Right lung (tissue), 10 donors: ENCODE measurements around the gene SNTA1. TPM values are rescaled to one million over a fixed set of nuclear protein-coding genes. Genes with fewer than 3 reads are reported as not detected.
"Not testable (repeated sequence)": the region's sequence is repeated elsewhere in the genome, so short reads cannot be mapped to it uniquely, and the experiment has no call there.

ENCODE experiments used
- DNase-seq, 2 donors: peaks; one replicate each; pipeline ENCODE4 v3.0.0-alpha.2; 2013
- long read RNA-seq, 8 donors: transcript quantifications; one replicate each; lab custom pipeline, GENCODE V29; 2026
- polyA plus RNA-seq, 5 donors: library from polyadenylated mRNA; unstranded; fragments of 120-200 nt; gene quantifications; one replicate each; pipeline versions ENCODE4 v1.2.1 to v1.2.3, GENCODE V29; 2013; ENCODE audit warnings: inconsistent platforms in 1 of 5, low replicate concordance in 1 of 5; ENCODE audit not compliant: insufficient read length in 5 of 5, insufficient read depth in 1 of 5

SNTA1 gene
- 10 to 100 TPM in 4 of 5 donors, 1 to 10 TPM in 1; 9.4 to 15.1 (median 10.9) TPM for polyA plus RNA-seq
- long read RNA-seq, donor 1, transcript SNTA1-201 (8 exons, 2,342 nt): major isoform, 6 of 6 reads
- long read RNA-seq, donor 1, partial matches to known transcripts: 0 of 6 reads
- long read RNA-seq, donor 1, other reads (novel, unspliced or antisense): 0 of 6 reads
- long read RNA-seq, donor 2, transcript SNTA1-201 (8 exons, 2,342 nt): major isoform, 7 of 7 reads
- long read RNA-seq, donor 2, partial matches to known transcripts: 0 of 7 reads
- long read RNA-seq, donor 2, other reads (novel, unspliced or antisense): 0 of 7 reads
- long read RNA-seq, donor 3, partial matches to known transcripts: 47 of 54 reads
- long read RNA-seq, donor 3, other reads (novel, unspliced or antisense): 5 of 54 reads
- long read RNA-seq, donor 4, partial matches to known transcripts: 0 of 1 reads
- long read RNA-seq, donor 4, other reads (novel, unspliced or antisense): 0 of 1 reads
- long read RNA-seq, donor 5, transcript SNTA1-201 (8 exons, 2,342 nt): major isoform, 5 of 5 reads
- long read RNA-seq, donor 5, partial matches to known transcripts: 0 of 5 reads
- long read RNA-seq, donor 5, other reads (novel, unspliced or antisense): 0 of 5 reads
- long read RNA-seq, donor 6, transcript SNTA1-201 (8 exons, 2,342 nt): major isoform, 11 of 11 reads
- long read RNA-seq, donor 6, partial matches to known transcripts: 0 of 11 reads
- long read RNA-seq, donor 6, other reads (novel, unspliced or antisense): 0 of 11 reads
- long read RNA-seq, donor 7, partial matches to known transcripts: 0 of 3 reads
- long read RNA-seq, donor 7, other reads (novel, unspliced or antisense): 0 of 3 reads
- long read RNA-seq, donor 8, partial matches to known transcripts: 0 of 2 reads
- long read RNA-seq, donor 8, other reads (novel, unspliced or antisense): 0 of 2 reads

DNA sequence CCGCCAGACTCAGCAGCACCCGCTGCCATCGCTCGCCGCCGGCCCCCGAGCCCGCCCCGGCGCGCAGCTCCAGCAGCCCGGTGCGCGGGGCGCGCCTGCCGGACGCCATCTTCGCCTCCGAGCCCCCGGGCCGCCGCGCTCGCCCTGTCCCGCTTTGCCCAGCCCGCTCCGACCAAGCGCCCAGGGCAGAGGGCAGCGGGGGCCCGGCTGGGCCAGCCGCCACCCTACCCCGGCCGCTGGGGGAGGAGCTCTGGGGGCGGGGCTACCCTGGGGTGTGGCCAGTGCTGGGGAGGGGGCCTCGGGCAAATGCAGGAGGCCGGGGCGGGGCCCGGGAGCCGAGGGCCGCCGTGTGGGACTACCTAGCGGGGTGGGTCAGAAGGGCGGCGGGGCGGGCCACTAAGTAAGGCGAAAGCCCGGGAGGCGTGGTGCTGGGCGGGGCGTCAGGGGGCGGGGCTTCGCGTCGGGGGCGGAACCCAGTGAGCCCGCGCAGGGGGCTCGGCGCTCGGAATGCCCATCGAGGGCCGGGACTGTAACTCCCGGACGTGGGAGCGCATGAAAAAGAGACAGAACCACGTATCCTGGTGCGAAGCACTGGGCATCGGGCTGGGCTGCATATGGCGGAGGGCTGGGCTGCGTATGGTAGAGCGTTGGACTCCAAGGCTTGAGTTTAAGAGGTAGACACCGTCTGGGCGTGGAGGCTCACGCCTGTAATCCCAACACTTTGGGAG, at the start of gene SNTA1:
Gene SNTA1, minus strand, starts transcription at position 252 of the 728 bp plus-strand sequence. Its CDS starts 143 bp downstream, at position 109.
- peak; percentile 70 for DNase-seq

DNA sequence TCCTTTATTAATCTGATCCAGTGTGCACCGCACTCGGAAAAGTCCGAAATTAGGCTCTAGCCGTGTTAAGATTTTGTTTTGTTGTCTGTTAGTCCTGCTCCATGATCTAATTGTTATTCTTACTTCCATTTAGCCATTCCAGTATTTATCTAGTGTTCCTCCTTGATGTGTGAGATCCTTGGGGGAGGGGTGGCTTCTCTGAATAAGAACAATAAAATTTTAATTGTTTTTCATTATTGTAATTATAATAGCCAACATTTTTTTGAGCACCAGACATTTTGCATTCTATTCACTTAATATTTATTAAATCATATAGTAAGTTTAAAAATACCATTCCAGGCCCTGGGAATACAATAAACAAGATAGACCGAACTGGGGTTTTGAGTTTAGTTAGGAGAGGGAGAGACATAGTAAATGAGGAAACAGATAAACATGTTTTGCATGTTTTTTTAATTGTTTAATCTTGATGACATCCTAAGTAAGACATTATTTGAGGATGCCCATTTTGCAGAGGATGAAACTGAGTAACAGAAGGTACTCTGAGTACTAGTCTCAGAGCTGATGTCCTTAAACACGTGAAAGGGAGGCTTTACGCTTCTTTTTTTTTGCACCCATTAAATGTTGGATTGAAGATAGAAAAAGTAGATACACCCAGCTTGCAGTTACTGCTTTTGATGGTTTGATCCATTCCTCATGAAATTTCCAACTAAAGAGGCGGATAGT, 47.5 kb upstream of the SNTA1 start:
- no peak for DNase-seq

DNA sequence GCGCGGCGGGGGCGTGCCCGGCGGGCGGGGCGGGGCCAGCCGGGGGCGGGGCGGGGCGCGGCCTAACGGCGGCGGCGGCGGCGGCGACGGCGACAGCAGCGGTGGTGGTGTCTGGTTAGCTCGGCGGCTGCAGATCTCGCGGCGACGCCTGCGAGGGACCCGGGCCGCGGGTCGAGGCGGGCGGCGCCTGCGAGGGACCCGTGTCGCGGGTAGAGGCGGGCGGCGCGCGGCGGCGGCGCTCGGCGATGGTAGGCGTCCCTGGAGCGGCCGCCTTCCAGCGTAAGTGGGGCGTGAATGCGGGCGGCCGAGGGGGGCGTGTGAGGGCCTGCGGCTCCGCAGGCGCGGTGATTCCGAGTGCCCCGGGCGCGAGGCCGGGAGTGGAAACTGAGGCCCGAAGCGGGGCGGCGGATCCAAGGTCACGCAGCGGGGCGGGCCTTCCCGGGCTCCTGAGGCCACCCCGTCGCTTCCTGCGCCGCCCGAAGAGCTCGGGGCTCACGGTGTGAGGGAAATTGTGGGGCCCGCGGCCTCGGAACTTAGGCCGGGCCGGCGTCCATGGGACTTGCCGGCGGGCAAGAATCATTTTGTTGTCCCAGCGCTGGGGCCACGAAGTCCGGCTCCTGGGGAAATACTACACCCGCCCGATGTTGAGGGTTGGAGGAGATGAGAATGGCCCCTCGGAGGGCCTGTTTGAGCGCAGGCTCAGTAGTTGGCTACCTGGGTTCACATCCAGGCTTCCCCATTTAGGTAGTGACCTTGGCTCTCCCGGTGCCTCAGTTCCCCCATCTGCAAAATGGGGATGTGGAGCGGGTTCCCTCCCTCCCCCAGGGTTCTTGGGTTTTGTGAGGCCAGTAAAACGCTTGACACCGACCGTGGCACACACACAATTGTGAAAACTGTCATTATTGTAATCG, 46.7 kb upstream of the SNTA1 start, which contains the start of gene CBFA2T2:
Gene CBFA2T2, plus strand, starts transcription at position 74 of the 911 bp plus-strand sequence. Its CDS starts 172 bp downstream, at position 246.
- peak; percentile 65 to 68 for DNase-seq

DNA sequence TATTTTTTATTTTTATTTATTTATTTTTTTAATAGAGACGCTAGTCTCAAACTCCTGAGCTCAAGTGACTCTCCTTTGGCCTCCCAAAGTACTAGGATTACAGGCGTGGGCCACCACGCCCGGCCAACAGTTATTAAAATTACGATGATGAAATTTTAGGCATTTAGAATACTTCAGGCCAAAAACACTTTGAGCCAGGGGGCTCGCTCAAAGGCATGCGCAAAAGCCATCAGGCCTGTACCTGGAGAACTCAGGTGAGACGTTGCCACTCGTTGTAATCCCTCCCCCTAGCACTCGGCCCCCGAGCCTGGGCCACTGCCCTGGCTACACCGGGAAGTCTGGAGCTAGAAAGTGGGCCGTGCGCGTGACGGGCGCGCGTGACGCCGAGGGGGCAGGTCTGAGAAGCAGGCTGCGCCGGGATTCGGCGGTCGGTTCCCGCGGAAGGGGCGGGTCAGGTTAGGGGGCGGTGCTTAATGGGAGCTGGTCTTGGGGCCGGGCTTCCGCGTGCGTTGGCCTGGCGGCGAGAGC, 46.0 kb upstream of the SNTA1 start:
- peak; percentile 96 to 97 for DNase-seq

DNA sequence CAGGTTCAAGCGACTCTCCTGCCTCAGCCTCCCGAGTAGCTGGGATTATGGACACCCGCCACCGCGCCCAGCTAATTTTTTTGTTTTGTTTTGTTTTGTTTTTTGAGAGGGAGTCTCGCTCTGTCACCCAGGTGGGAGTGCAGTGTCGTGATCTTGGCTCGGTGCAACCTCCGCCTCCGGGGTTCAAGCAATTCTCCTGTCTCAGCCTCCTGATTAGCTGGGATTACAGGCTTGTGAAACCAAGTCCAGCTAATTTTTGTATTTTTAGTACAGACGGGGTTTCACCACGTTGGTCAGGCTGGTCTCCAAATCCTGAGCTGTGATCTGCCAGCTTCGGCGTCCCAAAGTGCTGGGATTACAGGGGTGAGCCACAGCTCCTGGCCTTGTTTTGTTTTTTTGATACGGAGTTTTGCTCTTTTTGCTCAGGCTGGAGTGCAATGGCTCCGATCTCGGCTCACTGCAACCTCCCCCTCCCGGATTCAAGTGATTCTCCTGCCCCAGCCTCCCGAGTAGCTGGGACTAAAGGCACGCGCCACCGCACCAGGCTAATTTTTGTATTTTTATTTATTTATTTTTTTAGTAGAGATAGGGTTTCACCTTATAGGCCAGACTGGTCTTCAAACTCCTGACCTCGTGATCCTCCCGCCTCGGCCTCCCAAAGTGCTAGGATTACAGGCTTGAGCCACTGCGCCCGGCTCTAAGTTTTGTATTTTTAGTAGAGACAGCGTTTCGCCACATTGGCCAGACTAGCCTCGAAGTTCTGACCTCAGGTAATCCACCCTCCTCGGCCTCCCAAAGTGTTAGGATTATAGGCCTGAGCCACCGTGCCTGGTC, 45.3 kb upstream of the SNTA1 start:
- DNase-seq: not testable (repeated sequence)

DNA sequence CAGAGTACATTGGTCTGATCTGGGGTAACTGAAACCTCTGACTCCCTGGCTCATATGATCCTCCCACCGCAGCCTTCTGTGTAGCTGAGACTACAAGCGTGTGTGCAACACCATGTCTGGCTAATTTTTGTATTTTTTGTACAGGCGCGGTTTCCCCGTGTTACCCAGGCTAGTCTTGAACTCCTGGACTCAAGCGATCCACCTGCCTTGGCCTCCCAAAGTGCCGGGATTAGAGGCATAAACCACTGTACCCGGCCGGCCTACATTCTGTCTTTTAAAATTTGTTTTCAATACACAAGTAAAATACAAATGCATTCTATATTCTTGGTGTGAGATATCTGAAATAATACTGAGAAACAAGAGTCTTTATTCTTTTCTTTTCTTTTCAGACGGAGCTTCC, 44.6 kb upstream of the SNTA1 start:
- no peak for DNase-seq

DNA sequence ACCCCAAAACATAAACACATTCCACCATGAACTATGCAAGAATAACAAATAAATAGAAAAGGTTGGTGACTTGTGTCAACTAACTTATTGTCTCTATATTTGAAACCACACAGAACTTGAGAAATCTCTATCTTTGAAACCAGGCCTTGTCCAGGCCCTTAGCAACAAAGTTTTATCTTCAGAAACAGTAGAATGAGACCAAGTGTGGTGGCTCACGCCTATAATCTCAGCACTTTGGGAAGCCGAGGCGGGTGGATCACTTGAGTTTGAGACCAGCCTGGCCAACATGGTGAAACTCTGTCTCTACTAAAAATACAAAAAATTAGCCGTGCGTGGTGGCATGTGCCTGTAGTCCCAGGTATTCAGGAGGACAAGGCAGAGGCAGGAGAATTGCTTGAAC, 39.6 kb upstream of the SNTA1 start:
- not testable (repeated sequence) for DNase-seq

DNA sequence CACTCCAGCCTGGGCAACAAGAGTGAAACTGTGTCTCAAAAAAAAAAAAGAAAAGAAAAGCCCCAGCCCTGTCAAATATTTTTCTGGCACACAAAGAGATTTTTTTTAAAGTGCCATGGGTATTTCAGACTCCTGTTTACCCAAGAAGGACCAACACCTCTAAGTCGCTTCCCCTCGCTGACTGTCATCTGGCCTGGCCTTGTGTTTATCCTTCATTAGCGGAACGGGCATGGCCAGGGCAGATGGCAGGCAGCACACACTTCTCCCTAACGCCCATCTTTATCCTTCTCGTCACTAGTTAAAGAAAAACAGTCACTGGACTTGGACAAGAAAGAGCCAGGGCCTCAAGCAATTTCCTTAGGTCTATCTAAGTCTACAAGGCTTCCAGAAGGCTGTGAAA, 39.0 kb upstream of the SNTA1 start:
- DNase-seq: no peak

DNA sequence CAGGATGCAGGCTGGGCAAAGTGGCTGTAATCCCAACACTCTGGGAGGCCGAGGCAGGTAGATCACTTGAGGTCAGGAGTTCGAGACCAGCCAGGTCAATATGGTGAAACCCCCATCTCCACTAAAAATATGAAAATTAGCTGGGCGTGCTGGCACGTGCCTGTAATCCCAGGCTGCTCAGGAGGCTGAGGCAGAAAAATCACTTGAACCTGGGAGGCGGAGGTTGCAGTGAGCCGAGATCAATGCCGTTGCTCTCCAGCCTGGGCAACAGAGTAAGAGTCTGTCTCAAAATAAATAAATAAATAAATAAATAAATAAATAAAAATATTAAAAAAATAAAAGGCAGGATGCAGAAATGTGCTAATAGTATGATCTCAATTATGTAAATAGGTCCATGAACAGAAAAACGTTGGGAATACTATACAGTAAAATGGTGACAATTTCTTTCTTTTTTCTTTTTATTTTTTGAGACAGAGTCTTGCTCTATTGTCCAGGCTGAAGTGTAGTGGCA, 37.9 kb upstream of the SNTA1 start:
- no peak for DNase-seq

DNA sequence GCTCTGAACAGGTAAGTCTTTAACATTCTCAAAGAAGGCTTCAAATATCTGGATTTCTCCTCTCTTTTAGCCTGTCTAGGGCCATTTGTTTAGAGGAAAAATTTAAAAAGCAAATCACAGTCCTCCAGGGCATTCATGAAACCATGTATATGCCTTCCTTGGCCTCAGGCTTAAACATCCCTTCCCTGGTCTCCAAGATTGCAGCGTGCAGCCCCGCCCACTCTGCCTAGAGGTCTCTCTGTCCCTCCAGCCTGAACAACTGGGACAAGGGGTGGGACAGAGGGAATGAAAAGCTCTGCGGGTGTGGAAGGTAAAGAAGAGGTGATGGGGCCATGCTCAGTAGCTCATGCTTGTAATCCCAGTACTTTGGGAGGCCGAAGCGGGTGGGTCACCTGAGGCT, 36.5 kb upstream of the SNTA1 start:
- DNase-seq: no peak

DNA sequence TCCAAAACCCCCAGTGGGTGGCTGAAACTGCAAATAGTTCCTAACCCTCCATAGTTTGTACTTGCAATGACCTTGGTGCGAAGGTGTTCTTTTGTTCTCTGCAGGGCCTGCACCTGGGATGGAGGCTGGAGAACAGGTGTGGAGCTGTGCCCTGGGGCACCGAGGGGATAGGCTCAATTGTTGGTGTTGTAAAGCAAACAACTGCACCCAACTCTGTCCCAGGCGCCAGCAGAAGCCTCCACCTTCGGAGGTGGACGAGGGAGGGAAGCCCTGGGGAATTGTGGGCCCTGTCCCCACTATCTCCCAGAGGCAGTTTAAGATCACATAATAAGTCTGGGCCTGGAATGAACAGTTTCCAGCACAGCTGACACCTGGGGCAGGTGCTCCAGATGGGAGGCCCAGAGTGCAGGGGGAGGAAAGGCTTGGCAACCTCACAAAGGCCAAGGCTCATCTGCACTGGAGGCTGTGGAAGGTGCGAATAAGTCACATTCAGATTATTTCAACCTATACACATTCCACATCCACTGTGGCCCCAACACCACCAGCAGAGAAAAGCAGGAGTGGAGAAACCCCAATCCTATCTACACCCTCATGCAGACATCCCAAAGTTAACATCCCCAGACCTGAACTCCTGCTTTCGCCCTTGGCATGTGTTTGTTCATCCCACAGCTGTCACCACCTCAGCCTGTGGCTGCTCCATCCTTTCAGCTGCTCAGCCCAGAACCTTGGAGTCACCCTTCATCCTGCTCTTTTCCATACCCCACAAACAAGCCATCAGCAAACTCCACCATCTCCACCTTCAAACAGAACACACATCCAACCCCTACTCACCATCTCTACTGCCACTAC, 34.0 kb upstream of the SNTA1 start:
- DNase-seq: no peak

DNA sequence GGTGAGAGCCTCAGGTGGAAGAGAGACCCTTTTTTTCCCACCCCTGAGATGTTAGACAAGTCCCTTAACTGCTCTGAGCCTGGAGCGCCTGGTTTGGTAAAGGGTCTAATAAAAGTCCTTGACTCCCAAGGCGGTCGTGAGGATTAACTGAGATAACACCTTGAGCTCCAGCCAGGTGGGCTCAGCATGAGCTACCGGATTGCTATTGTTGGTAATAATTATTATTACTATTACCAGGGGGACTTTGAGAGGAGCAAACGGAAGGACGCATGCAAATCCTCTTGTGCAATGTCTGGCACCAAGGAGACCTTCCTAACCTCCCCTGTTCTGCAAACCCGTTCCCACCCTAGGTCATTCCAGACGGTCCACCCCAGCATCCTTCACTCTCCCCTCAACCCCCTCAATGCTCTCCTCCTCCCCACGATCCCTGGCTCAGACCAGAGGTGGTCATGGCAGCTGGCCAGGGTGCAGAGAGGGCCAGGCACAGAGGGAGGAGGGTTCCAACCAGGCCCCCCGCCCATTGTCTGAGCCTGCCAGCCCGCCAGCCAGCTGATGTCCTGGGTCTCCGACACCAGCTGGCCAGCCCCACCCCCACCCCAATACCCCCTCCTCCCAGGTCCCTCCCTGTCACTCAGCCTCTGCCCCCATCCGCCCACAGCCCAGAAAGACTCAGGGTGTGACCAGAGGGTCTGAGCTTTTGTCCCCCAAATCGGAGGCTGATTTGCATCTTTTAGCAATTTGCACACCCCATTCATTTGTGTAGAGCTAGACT, 32.0 kb upstream of the SNTA1 start:
- DNase-seq: no peak

DNA sequence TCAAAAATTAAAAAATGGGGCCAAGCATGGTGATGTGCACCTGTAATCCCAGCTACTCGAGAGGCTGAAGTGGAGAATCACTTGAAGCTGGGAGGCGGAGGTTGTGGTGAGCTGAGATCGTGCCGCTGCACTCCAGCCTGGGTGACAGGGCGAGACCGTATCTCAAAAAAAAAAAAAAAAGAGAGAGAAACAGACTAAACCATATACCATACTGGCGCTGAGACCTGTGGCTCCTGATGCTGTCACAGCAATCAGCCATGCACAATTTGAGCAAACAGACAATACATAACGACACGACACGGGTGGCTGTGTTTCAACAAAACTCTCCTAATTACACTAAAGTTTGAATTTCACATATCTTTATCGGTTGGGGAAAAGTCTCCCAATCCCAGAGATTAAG, 31.4 kb upstream of the SNTA1 start:
- DNase-seq: no peak

DNA sequence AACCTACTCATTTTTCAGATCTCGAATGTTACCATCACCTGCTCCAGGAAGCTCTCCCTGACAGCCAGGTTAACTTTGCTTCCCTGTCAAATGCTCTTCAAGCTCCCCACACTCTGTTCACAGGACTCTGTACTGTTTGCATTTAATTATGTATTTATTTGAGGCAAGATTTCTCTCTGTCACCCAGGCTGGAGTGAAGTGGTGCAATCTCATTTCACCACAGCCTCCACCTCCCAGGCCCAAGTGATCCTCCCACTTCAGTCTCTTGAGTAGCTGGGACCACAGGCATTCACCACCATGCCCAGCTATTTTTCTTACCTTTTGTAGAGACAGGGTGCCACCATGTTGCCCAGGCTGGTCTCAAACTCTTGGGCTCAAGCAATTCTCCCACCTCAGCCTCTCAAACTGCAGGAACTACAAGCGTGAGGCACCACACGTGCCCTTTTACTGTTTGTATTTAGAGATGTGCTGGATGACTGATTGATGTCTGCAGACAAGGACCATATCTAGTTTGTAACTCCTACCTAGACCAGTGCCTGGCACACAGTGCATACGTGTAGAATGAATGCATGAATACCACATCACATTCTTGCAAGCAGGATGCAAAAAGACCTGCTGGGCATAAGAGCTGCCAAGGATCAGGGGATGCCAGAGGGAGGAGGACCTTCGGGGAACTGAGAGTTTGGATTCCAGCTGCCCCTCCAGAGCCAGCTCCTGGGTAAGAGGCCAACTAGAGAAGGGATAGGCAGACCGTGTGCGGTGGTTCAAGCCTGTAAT, 30.7 kb upstream of the SNTA1 start:
- no peak for DNase-seq

DNA sequence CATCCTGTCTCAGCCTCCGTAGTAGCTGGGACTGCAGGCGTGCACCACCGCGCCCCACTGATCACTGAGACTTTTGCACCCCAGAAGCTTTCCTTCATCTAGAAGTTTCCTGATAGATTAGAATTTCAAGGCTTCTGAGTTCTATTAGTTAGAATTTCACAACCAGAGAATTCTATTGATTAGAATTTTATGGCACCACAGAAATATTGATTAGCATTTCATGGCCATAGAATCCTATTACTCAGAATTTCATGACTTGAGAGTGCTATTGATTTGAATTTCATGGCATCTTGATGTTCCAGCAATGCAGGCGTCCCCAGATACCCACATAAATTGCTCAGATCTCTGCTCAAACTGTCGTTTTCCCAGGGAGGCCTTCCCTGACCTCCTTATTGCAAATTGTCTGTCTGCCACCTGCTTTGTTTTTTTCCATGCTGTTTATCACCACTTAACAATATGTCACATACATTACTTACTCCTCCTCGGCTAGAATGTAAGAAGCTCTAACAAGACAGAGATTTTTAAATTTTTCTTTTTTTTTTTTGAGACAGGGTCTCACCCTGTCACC, 29.4 kb upstream of the SNTA1 start:
- DNase-seq: no peak
